Prostate gland (tissue), 2 donors: ENCODE results near the gene RUNX3.

Source experiments
- CTCF ChIP-seq, 4 experiments: fragments of 200-600 bp in 2 of 4; fragments of 450-650 bp in 2 of 4; sonication (generic) in 2 of 4; IDR thresholded peaks; 1 replicate in 3 of 4; 2 replicates in 1 of 4; pipeline ENCODE4 v1.5.1; 2016 to 2019; ENCODE audit warnings: antibody characterized with exemption in 4 of 4, mild to moderate bottlenecking in 2 of 4, moderate library complexity in 2 of 4
- POLR2A ChIP-seq: fragments of 450-650 bp; IDR thresholded peaks from one replicate; pipeline ENCODE4 v1.6.1; 2016; ENCODE audit warnings: antibody characterized with exemption, mild to moderate bottlenecking

- TF ChIP-seq POLR2A (no peak), CTCF (IDR thresholded peaks at IDR 0.05) (no peak)
These were observed 72.5 kb downstream of the RUNX3 start for GRCh38 chr1:24857507-24858133.
